ENCODE measurements around the gene RFX8.

RFX8 gene

GRCh38 chr2:101349893-101350662, 124.8 kb downstream of the RFX8 start:
- DNase-seq (ENCODE audit: low read depth in 2 of 2): no peak

- DNase-seq (ENCODE audit: low read depth in 2 of 2): no peak
Observed at GRCh38 chr2:101348883-101349282, 126.0 kb downstream of the RFX8 start.
